ENCODE results near the gene CDO1. TPM values are rescaled to one million over a fixed set of nuclear protein-coding genes. Genes with fewer than 3 reads are reported as not detected.

CDO1 gene
- total and polyA plus RNA-seq, 8 donors = 1.9 to 19.7 (median 5.6) TPM

DNA sequence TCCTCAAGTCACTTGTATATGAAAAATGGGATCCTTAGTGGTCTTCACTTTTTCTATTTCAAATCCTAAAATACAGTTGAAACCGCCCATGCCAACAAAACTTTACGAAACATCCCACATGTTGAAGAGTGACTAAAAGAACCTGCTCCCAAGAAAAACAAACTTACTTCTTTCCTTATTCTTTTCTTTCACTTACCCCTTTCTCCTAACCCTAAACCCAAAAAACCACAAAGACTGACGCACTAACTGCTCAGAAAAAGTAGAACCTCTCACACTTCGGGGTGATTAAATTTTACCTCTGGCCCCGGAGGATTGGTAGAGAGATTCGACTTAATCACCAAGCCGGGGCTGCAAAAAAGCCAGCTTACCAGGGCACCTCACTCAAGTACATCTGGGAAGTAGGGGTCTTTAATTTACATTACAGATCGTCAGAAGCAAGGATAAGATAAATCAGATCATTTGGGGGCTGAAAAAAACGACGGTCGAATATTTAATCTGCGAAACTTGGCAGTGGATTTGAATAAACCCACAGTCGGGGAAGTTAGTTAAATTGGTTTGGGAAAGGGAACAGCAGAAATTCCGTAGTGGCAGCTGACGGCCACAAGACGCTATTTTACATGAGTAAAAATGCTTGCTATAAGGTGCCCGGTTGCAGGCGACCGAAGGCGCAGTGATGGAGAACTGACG, 1.3 kb downstream of the CDO1 start:
- intact Hi-C loops (cut with DNase I) = loop anchor here in 1 of 3 donors (10.0 kb wide), 1 partner anchor 170 kb away; no protein-coding TSS in a partner anchor
- no peaks in the 10 kb centered on the region for H3K9me3 ChIP-seq
- H3K4me1 ChIP-seq = no peaks in the 10 kb centered on the region
- no peak overlapping the region for H3K27ac ChIP-seq
- no peaks in the 10 kb centered on the region for H3K36me3 ChIP-seq
- H3K27me3 ChIP-seq = no peaks in the 10 kb centered on the region
- no peak for DNase-seq
- ATAC-seq = peak in 2 of 4 donors; percentile 16 to 25
- 18 to 21% methylated on average over 21 of the region's 21 CpGs for WGBS, 2 donors
- TF ChIP-seq, protein P1, sequence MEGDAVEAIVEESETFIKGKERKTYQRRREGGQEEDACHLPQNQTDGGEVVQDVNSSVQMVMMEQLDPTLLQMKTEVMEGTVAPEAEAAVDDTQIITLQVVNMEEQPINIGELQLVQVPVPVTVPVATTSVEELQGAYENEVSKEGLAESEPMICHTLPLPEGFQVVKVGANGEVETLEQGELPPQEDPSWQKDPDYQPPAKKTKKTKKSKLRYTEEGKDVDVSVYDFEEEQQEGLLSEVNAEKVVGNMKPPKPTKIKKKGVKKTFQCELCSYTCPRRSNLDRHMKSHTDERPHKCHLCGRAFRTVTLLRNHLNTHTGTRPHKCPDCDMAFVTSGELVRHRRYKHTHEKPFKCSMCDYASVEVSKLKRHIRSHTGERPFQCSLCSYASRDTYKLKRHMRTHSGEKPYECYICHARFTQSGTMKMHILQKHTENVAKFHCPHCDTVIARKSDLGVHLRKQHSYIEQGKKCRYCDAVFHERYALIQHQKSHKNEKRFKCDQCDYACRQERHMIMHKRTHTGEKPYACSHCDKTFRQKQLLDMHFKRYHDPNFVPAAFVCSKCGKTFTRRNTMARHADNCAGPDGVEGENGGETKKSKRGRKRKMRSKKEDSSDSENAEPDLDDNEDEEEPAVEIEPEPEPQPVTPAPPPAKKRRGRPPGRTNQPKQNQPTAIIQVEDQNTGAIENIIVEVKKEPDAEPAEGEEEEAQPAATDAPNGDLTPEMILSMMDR (IDR thresholded peaks at IDR 0.05) = no peak
- no peak for FAIRE-seq
- H3K4me3 ChIP-seq = peak overlapping the region; percentile 29 to 53 (median 37)

DNA sequence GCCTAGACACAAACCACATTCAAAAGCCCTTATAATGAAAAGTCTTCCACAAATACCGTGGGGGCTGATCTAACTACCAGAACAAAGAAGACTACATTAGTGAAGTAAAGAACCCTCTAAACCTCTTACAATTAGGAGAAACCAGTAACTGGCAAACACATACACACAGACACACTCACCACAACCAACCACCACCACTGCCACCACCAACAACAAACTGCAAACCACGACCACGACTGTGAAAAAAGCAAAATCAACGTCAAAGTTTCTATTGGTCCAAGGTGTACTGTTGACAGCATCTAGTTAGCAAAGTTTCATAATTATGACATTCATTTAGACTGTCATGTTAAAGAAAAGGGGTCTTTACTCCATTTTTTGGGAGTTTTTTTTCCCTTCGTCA, 2.7 kb downstream of the CDO1 start:
- no peak overlapping the region for H3K4me3 ChIP-seq

DNA sequence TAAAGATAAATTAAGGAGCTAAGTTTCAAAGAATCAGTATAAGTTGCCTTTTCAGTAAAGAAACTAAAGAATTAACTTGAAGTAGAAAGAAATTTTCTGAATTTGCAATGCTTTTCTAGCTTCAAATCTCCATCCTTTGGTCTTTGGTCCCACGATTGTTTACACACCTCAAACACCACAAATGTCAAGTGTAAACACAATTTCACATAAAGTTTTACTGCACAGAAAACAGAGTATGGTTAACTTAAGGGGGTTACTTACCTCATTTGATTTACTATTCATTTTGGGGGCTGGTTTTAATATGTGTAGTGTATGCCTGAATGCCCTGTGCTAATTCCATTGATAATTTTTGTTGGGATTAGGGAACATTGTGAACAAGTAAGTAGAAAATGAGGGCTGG, 4.1 kb downstream of the CDO1 start:
- Histone ChIP-seq H3K4me1 (peaks cover 0 to 3% (median 1%) of the 10 kb centered on the region in 3 donors), H3K27ac (no peak overlapping the region), H3K27me3 (no peaks in the 10 kb centered on the region), H3K4me3 (no peak overlapping the region), H3K9me3 (no peaks in the 10 kb centered on the region), H3K36me3 (no peaks in the 10 kb centered on the region)
- TF ChIP-seq, protein P1 (IDR thresholded peaks at IDR 0.05) = no peak
- DNase-seq = no peak
- no peak for FAIRE-seq
- WGBS, 2 donors = 50 to 73% methylated on average over 1 of the region's 1 CpG
- intact Hi-C loops (cut with DNase I) = loop anchor here in 1 of 3 donors (10.0 kb wide), 1 partner anchor 168 kb away; no protein-coding TSS in a partner anchor
- ATAC-seq = no peak

More for the DNA sequence above, 2.7 kb downstream of the CDO1 start:
- ATAC-seq = no peak
- no peaks in the 10 kb centered on the region for H3K9me3 ChIP-seq
- TF ChIP-seq, protein P1 (IDR thresholded peaks at IDR 0.05) = no peak
- no peaks in the 10 kb centered on the region for H3K36me3 ChIP-seq
- no peak for DNase-seq
- 77 to 80% methylated on average over 5 of the region's 5 CpGs for WGBS, 2 donors
- no peak overlapping the region for H3K27ac ChIP-seq
- H3K4me1 ChIP-seq = no peaks in the 10 kb centered on the region
- no peaks in the 10 kb centered on the region for H3K27me3 ChIP-seq
- intact Hi-C loops (cut with DNase I) = loop anchor here in 1 of 3 donors (10.0 kb wide), 1 partner anchor 169 kb away; no protein-coding TSS in a partner anchor
- FAIRE-seq = no peak

DNA sequence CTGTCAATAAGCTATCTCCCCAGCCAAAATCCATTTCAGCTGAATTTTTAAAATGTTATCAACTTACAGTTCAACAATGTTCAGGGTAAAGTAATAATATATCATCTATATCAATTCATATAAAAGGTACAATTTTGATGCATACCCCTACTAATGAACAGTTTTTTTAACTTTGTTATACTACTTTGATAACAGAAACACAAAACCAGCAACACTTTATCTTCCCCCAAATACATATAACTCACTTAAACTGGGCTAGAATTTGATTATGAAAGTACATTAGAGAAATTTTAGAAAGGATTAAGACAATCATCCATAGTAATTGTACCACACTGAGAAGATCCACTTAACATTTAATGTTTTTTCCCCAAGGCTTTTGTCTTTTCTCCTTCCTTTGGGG, 5.1 kb downstream of the CDO1 start:
- no peaks in the 10 kb centered on the region for H3K27me3 ChIP-seq
- FAIRE-seq (no peak), DNase-seq (no peak), ATAC-seq (no peak)
- H3K9me3 ChIP-seq = no peaks in the 10 kb centered on the region
- H3K36me3 ChIP-seq = no peaks in the 10 kb centered on the region
- H3K27ac ChIP-seq = no peak overlapping the region
- intact Hi-C loops (cut with DNase I) = loop anchor here in 1 of 3 donors (10.0 kb wide), 1 partner anchor 167 kb away; no protein-coding TSS in a partner anchor
- no peak overlapping the region for H3K4me3 ChIP-seq
- peaks cover 8 to 12% (median 11%) of the 10 kb centered on the region in 3 donors for H3K4me1 ChIP-seq
- TF ChIP-seq, protein P1 (IDR thresholded peaks at IDR 0.05) = no peak

DNA sequence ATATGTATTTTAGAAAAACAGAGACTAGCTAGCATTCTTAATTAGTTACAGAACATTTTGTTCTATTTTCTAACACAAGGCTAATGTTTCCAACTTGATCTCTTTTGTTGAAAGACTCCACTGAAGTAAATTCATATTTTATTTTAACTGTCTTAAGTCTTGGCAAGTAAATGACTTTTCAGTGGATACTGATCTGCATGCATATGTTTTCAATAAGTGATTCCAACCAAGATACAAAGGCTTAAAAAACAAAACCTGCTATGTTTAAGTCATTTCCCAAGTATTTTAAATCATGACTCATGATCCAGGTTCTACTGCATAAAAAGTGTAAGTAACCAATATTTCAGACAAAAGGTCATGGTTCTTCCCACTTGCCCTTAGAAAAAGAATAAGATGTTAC, 5.7 kb downstream of the CDO1 start:
- no peak for ATAC-seq
- TF ChIP-seq, protein P1 (IDR thresholded peaks at IDR 0.05) = no peak
- Histone ChIP-seq H3K36me3 (no peaks in the 10 kb centered on the region), H3K4me3 (no peak overlapping the region), H3K9me3 (no peaks in the 10 kb centered on the region), H3K4me1 (peaks cover 9 to 15% (median 13%) of the 10 kb centered on the region in 3 donors), H3K27ac (no peak overlapping the region), H3K27me3 (no peaks in the 10 kb centered on the region)
- FAIRE-seq = no peak
- intact Hi-C loops (cut with DNase I) = loop anchor here in 1 of 3 donors (10.0 kb wide), 1 partner anchor 166 kb away; no protein-coding TSS in a partner anchor
- no peak for DNase-seq
